ENCODE results near the gene GMNN. TPM values are rescaled to one million over a fixed set of nuclear protein-coding genes. Genes with fewer than 3 reads are reported as not detected.
"Not testable (repeated sequence)": the region's sequence is repeated elsewhere in the genome, so short reads cannot be mapped to it uniquely, and the experiment has no call there.

GMNN gene
- total RNA-seq, 6 donors from 2014 or later, result 6.5 to 10.3 (median 8.9) TPM

- H3K9me3 ChIP-seq, result no peaks in the 10 kb centered on the region
- H3K36me3 ChIP-seq, result no peaks in the 10 kb centered on the region
- H3K27me3 ChIP-seq, result no peaks in the 10 kb centered on the region
- ATAC-seq (ENCODE audit: low FRiP score in 2 of 2) (no peak), DNase-seq (no peak)
- H3K27ac ChIP-seq, result no peak overlapping the region
- no peak overlapping the region for H3K4me3 ChIP-seq
- TF ChIP-seq POLR2A (IDR thresholded peaks at IDR 0.05) (no peak), EP300 (IDR thresholded peaks at IDR 0.05) (no peak), CTCF (IDR thresholded peaks at IDR 0.05) (no peak), POLR2AphosphoS5 (IDR thresholded peaks at IDR 0.05) (no peak)
- peaks cover 0 to 4% (median 1%) of the 10 kb centered on the region in 4 donors for H3K4me1 ChIP-seq
These were observed 12.9 kb upstream of the GMNN start for GRCh38 chr6:24761851-24762250.

- DNase-seq (peak in 1 of 2 donors; percentile 42), ATAC-seq (ENCODE audit: low FRiP score in 2 of 2) (no peak)
- Histone ChIP-seq H3K36me3 (no peaks in the 10 kb centered on the region), H3K27ac (no peak overlapping the region), H3K4me3 (no peak overlapping the region), H3K27me3 (no peaks in the 10 kb centered on the region), H3K9me3 (no peaks in the 10 kb centered on the region), H3K4me1 (peaks cover 0 to 4% (median 0%) of the 10 kb centered on the region in 4 donors)
- TF ChIP-seq EP300 (IDR thresholded peaks at IDR 0.05) (no peak), POLR2AphosphoS5 (IDR thresholded peaks at IDR 0.05) (no peak), CTCF (IDR thresholded peaks at IDR 0.05) (no peak), POLR2A (IDR thresholded peaks at IDR 0.05) (no peak)
- 55 to 59% methylated on average over 3 of the region's 3 CpGs for WGBS, 2 donors
These were observed 11.2 kb upstream of the GMNN start for GRCh38 chr6:24763578-24763977.

- not testable (repeated sequence) for DNase-seq; H3K4me1 ChIP-seq; H3K9me3 ChIP-seq; ATAC-seq (ENCODE audit: low FRiP score in 2 of 2); H3K27me3 ChIP-seq; H3K36me3 ChIP-seq; H3K27ac ChIP-seq; H3K4me3 ChIP-seq
- 86 to 87% methylated on average over 19 to 20 of the region's 20 CpGs for WGBS, 2 donors
These were observed 9.6 kb upstream of the GMNN start for GRCh38 chr6:24764833-24765828.

GRCh38 chr6:24765968-24766367 is 8.8 kb upstream of the GMNN start:
- 40 to 89% methylated on average over 1 to 20 of the region's 26 CpGs for WGBS, 2 donors
- not testable (repeated sequence) for ATAC-seq (ENCODE audit: low FRiP score in 2 of 2); H3K27me3 ChIP-seq; H3K4me3 ChIP-seq; H3K27ac ChIP-seq; H3K9me3 ChIP-seq; H3K36me3 ChIP-seq; H3K4me1 ChIP-seq
- peak in 1 of 2 donors; percentile 81 for DNase-seq

GRCh38 chr6:24766680-24767462 is 7.9 kb upstream of the GMNN start:
- WGBS, 2 donors, result 50 to 52% methylated on average over 9 of the region's 9 CpGs
- ATAC-seq (ENCODE audit: low FRiP score in 2 of 2) (peak in 1 of 2 donors; percentile 61), DNase-seq (no peak)
- peaks cover 0 to 4% (median 0%) of the 10 kb centered on the region in 4 donors for H3K4me1 ChIP-seq
- no peaks in the 10 kb centered on the region for H3K9me3 ChIP-seq
- no peaks in the 10 kb centered on the region for H3K36me3 ChIP-seq
- no peak overlapping the region for H3K4me3 ChIP-seq
- TF ChIP-seq POLR2AphosphoS5 (IDR thresholded peaks at IDR 0.05), result no peak
- peak in 5 of 6 experiments; percentile 28 to 57 (median 49) for TF ChIP-seq CTCF (IDR thresholded peaks at IDR 0.05)
- no peak for TF ChIP-seq POLR2A (IDR thresholded peaks at IDR 0.05)
- no peak for TF ChIP-seq EP300 (IDR thresholded peaks at IDR 0.05)
- no peaks in the 10 kb centered on the region for H3K27me3 ChIP-seq
- no peak overlapping the region for H3K27ac ChIP-seq

All from upper lobe of left lung (tissue), 6 donors.